HepG2 (cell line): Measurements from ENCODE around the gene SLC26A4. TPM values are rescaled to one million over a fixed set of nuclear protein-coding genes. Genes with fewer than 3 reads are reported as not detected.

Experiments
- ATAC-seq: fragments of 200-7000 bp; cut with Tn5 transposase; 3 replicates; pipeline ENCODE4 v1.9.1; 2020; ENCODE audit warnings: mild to moderate bottlenecking, moderate library complexity
- BruUV-seq: library from RNA; stranded (reverse); fragments of 400-500 nt; replicated peaks from 2 replicates; lab custom pipeline; 2021; lab: Mats Ljungman, UMichigan
- CTCF ChIA-PET: fragments of 300-600 bp; formaldehyde crosslinking; extraction: SDS; loops from one replicate; lab custom pipeline; 2021; ENCODE audit warnings: low total read pairs, inconsistent platforms, low intra/inter-chr PET ratio; lab: Yijun Ruan, JAX
- POLR2A ChIA-PET: fragments of 350-600 bp; sonication (Branson Sonifier 250); formaldehyde crosslinking; loops from one replicate; lab custom pipeline; 2020; ENCODE audit warnings: antibody characterized with exemption, inconsistent platforms; lab: Yijun Ruan, JAX
- DNase-seq: peaks from one replicate; pipeline ENCODE4 v3.0.0-alpha.2; 2015; ENCODE audit warnings: low spot score
- FAIRE-seq: peaks from 3 replicates; lab custom pipeline; 2011; peaks lifted over from hg19 to GRCh38; lab: Jason Lieb, UNC
- H2AFZ ChIP-seq: one replicate; pipeline ENCODE4 v1.6.1; 2011; ENCODE audit warnings: low read length, inconsistent platforms
- H3K27ac ChIP-seq: fragments of 300-600 bp; 3 replicates; pipeline ENCODE4 v1.8.0; 2011; ENCODE audit warnings: mixed run types, mild to moderate bottlenecking, mixed read lengths, low read length, inconsistent platforms; ENCODE audit not compliant: insufficient read depth; ENCODE audit errors: extremely low read length
- H3K27me3 ChIP-seq, 2 experiments: fragments of 200-600 bp in 1 of 2; 2 replicates in 1 of 2; 3 replicates in 1 of 2; pipeline versions ENCODE4 v1.6.0 to v1.8.0; 2011; ENCODE audit warnings: low read length in 2 of 2, mild to moderate bottlenecking in 2 of 2, moderate library complexity in 2 of 2, inconsistent platforms in 1 of 2; ENCODE audit not compliant: insufficient read depth in 2 of 2, control insufficient read depth in 1 of 2
- H3K36me3 ChIP-seq, 2 experiments: fragments of 200-600 bp in 1 of 2; replicated peaks in 1 of 2; 2 replicates in 1 of 2; 3 replicates in 1 of 2; pipeline versions ENCODE4 v1.5.1 to v1.8.0; 2011; ENCODE audit warnings: low read length in 2 of 2, inconsistent platforms in 1 of 2; ENCODE audit not compliant: insufficient read depth in 2 of 2, control insufficient read depth in 1 of 2
- H3K4me1 ChIP-seq: 2 replicates; pipeline ENCODE4 v1.5.1; 2012; ENCODE audit warnings: low read length, inconsistent platforms; ENCODE audit not compliant: insufficient read depth
- H3K4me2 ChIP-seq: 2 replicates; pipeline ENCODE4 v1.6.0; 2011; ENCODE audit warnings: low read depth, low read length, inconsistent platforms
- H3K4me3 ChIP-seq, 3 experiments: fragments of 200-600 bp in 1 of 3; sonication (generic), shearing (Covaris generic) in 1 of 3; replicated peaks in 1 of 3; 2 replicates each; pipeline ENCODE4 v1.5.1; 2011 to 2016; ENCODE audit warnings: low read length in 3 of 3, inconsistent platforms in 2 of 3, low read depth in 2 of 3, mild to moderate bottlenecking in 2 of 3, control low read depth in 1 of 3, mixed read lengths in 1 of 3; ENCODE audit not compliant: insufficient read depth in 1 of 3
- H3K79me2 ChIP-seq: one replicate; pipeline ENCODE4 v1.6.1; 2011; ENCODE audit warnings: low read length, inconsistent platforms; ENCODE audit not compliant: insufficient read depth
- H3K9ac ChIP-seq: 2 replicates; pipeline ENCODE4 v1.6.0; 2011; ENCODE audit warnings: mild to moderate bottlenecking, low read depth, low read length, inconsistent platforms; ENCODE audit not compliant: insufficient read depth
- H3K9me3 ChIP-seq: 2 replicates; pipeline ENCODE4 v1.5.1; 2012; ENCODE audit warnings: mild to moderate bottlenecking, low read length
- H4K20me1 ChIP-seq: 2 replicates; pipeline ENCODE4 v1.6.0; 2011; ENCODE audit warnings: inconsistent platforms, mild to moderate bottlenecking, low read length, moderate library complexity; ENCODE audit not compliant: insufficient read depth
- AKAP8 ChIP-seq: sonication (generic); formaldehyde crosslinking; IDR thresholded peaks from 2 replicates; pipeline ENCODE4 v1.5.1; 2020; ENCODE audit warnings: mild to moderate bottlenecking, missing genetic modification reagents
- MAFK ChIP-seq, 2 experiments: IDR thresholded peaks in 1 of 2; conservative IDR thresholded peaks in 1 of 2; 2 replicates each; pipeline ENCODE4 v1.6.1; 2011; ENCODE audit warnings: improper control_type of control experiment in 2 of 2, low read length in 2 of 2
- MED13 ChIP-seq: sonication (generic); formaldehyde crosslinking; IDR thresholded peaks from 2 replicates; pipeline ENCODE4 v1.5.0; 2020; ENCODE audit warnings: missing genetic modification reagents
- NCOR1 ChIP-seq: fragments of 200-600 bp; sonication (generic); IDR thresholded peaks from 2 replicates; pipeline ENCODE4 v1.7.0; 2017; ENCODE audit warnings: antibody characterized with exemption, low read length, borderline replicate concordance
- RFX5 ChIP-seq: IDR thresholded peaks from 2 replicates; pipeline ENCODE4 v1.6.1; 2011; ENCODE audit warnings: low read depth, low read length, improper control_type of control experiment
- ZMAT5 ChIP-seq: sonication (generic); formaldehyde crosslinking; IDR thresholded peaks from 2 replicates; pipeline ENCODE4 v1.5.0; 2020; ENCODE audit warnings: mild to moderate bottlenecking, low read depth, missing genetic modification reagents, borderline replicate concordance
- ZNF232 ChIP-seq: sonication (generic); formaldehyde crosslinking; IDR thresholded peaks from 2 replicates; pipeline ENCODE4 v1.4.0; 2020; ENCODE audit warnings: missing genetic modification reagents, borderline replicate concordance
- ZNF574 ChIP-seq: sonication (generic); formaldehyde crosslinking; IDR thresholded peaks from 2 replicates; pipeline ENCODE4 v1.4.0; 2020; ENCODE audit warnings: missing genetic modification reagents
- WGBS: methylation state at CpG from one replicate; pipeline ENCODE4 v1.1.6; 2017; ENCODE audit warnings: low lambda C conversion rate; 5-methylcytosine and 5-hydroxymethylcytosine counted together
- in situ Hi-C: cut with HindIII; loops from 2 replicates; pipeline ENCODE4 v1.10.0; 2017; ENCODE audit warnings: low pct_unique_long_range_greater_than_20kb; ENCODE audit not compliant: extremely low pct_ligation_motif_present
- intact Hi-C: fragments of 100-400 bp; cut with micrococcal nuclease; formaldehyde crosslinking; loops from one replicate; pipeline ENCODE4 v1.10.0; 2022; ENCODE audit not compliant: unreplicated experiment
- polyA plus RNA-seq, 8 experiments: library from polyadenylated mRNA; depleted of rRNA in 3 of 8; stranded (reverse) in 7 of 8; unstranded in 1 of 8; fragments of >200 nt; fragmentation: Illumina TruSeq in 4 of 8; extraction: Trizol in 4 of 8; gene quantifications; 2 replicates each; pipeline versions ENCODE4 v1.2.1 to v1.2.3, GENCODE V29; 2011 to 2016; ENCODE audit warnings: low read depth in 4 of 8, missing spikeins in 1 of 8, mixed read lengths in 1 of 8; ENCODE audit not compliant: insufficient read depth in 1 of 8
- total RNA-seq, 5 experiments: library from RNA; depleted of rRNA; stranded (reverse); fragments of >200 nt; fragmentation: Illumina TruSeq; extraction: Trizol; gene quantifications; 2 replicates each; pipeline ENCODE4 v1.2.3, GENCODE V29; 2016; ENCODE audit warnings: low read depth in 1 of 5

Gene SLC26A4
- total and polyA plus RNA-seq, 2 of the 13 experiments (the other 11 are each of a cell fraction or from before 2014, with no cell fraction given): 0.08 to 0.11 TPM

- in situ Hi-C loops: loop anchor here (25.0 kb wide), 1 partner anchor 489 kb away; no protein-coding TSS in a partner anchor
- no peak for DNase-seq
- H3K27me3 ChIP-seq: no peaks in the 10 kb centered on the region; a peak in 1 of 5 replicates
- H3K9me3 ChIP-seq: no peaks in the 10 kb centered on the region
- ChIA-PET POLR2A (no interaction called here), CTCF (no interaction called here)
- no peak overlapping the region for H3K27ac ChIP-seq
- H4K20me1 ChIP-seq: no peaks in the 10 kb centered on the region
- no peak overlapping the region for H3K4me3 ChIP-seq
- FAIRE-seq: no peak
- 36% methylated on average over 3 of the region's 3 CpGs for WGBS
- H3K36me3 ChIP-seq: no peaks in the 10 kb centered on the region
- H2AFZ ChIP-seq: no peak overlapping the region
- no peaks in the 10 kb centered on the region for H3K4me1 ChIP-seq
- H3K79me2 ChIP-seq: no peaks in the 10 kb centered on the region
- BruUV-seq: no TSS peak
- H3K9ac ChIP-seq: no peak overlapping the region
- no peak for ATAC-seq
- H3K4me2 ChIP-seq: no peak overlapping the region
- intact Hi-C loops: no loop called here
- TF ChIP-seq MED13 (CRISPR knock-in tag): no peak
- no peak for TF ChIP-seq ZMAT5
- TF ChIP-seq NCOR1: no peak
- no peak for TF ChIP-seq AKAP8
- no peak for TF ChIP-seq RFX5
- TF ChIP-seq ZNF232 (CRISPR knock-in tag): no peak
- TF ChIP-seq, all 625 proteins: peak for 0
These were observed 40.6 kb downstream of the SLC26A4 start for GRCh38 chr7:107701191-107701590.

- ChIA-PET CTCF (no interaction called here), POLR2A (no interaction called here)
- BruUV-seq: no TSS peak
- intact Hi-C loops: no loop called here
- DNase-seq (no peak), ATAC-seq (no peak), FAIRE-seq (no peak)
- Histone ChIP-seq H3K27ac (no peak overlapping the region), H4K20me1 (no peaks in the 10 kb centered on the region), H3K9ac (no peak overlapping the region), H3K4me1 (no peaks in the 10 kb centered on the region), H3K36me3 (no peaks in the 10 kb centered on the region), H3K79me2 (no peaks in the 10 kb centered on the region), H3K9me3 (no peaks in the 10 kb centered on the region), H3K27me3 (no peaks in the 10 kb centered on the region; a peak in 1 of 5 replicates), H2AFZ (no peak overlapping the region), H3K4me2 (no peak overlapping the region), H3K4me3 (no peak overlapping the region)
- in situ Hi-C loops: loop anchor here (25.0 kb wide), 1 partner anchor 491 kb away; no protein-coding TSS in a partner anchor
- 0 out of 4 replicates have a peak, but pooled peaks of 1 of the 2 experiments have one; percentile 1 for TF ChIP-seq MAFK (conservative IDR thresholded peaks at IDR 0.05 in 1 of 2, IDR thresholded peaks at IDR 0.05 in 1 of 2; ENCODE audit: low read length in 2 of 2)
- no peak for TF ChIP-seq ZNF574 (CRISPR knock-in tag)
These were observed 42.6 kb downstream of the SLC26A4 start for GRCh38 chr7:107703219-107703618.
